T-helper 2 cell treated with Interferon-gamma antibody and Interleukin-4, amounts not matched to agents 5 μg/mL and 100 μg/mL, for 36 hours (primary cell): ENCODE data around the gene THSD7B.
"Not testable (repeated sequence)": the region's sequence is repeated elsewhere in the genome, so short reads cannot be mapped to it uniquely, and the experiment has no call there.

Source experiments
- DNase-seq: peaks from one replicate; pipeline ENCODE4 v3.0.0; 2021; ENCODE audit warnings: low spot score
- H3K27ac Mint-ChIP-seq: one replicate; pipeline ENCODE4 v1.8.0; 2021; ENCODE audit warnings: mild to moderate bottlenecking, mixed read lengths
- H3K27me3 Mint-ChIP-seq: one replicate; pipeline ENCODE4 v1.8.0; 2021; ENCODE audit warnings: low read depth, mixed read lengths
- H3K36me3 Mint-ChIP-seq: one replicate; pipeline ENCODE4 v1.8.0; 2021; ENCODE audit warnings: low read depth, mixed read lengths
- H3K4me1 Mint-ChIP-seq: one replicate; pipeline ENCODE4 v1.8.0; 2021; ENCODE audit warnings: low read depth, mixed read lengths
- H3K4me3 Mint-ChIP-seq: one replicate; pipeline ENCODE4 v1.8.0; 2022; ENCODE audit warnings: mild to moderate bottlenecking, moderate library complexity, mixed read lengths
- H3K9me3 Mint-ChIP-seq: one replicate; pipeline ENCODE4 v1.8.0; 2021; ENCODE audit warnings: mixed read lengths

Gene THSD7B

DNA sequence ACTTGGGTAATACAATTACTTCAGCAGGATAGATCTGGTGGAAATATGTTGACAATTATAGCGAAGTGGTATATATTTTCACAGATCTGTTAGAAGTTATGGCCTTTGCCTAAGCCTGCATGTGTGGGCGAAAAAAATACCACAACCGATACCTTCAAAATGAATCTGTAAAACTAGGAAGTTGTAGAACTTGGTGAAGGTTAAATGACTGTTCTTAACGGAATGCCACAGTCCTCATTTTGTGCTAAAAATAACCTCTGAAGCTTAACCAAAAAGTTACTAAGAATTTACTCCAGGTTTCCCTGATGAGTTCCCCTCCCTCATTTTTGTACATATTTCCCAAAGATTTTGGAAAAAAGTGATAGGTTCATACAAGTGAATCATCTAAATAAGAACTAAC is 550.7 kb downstream of the THSD7B start:
- no peaks in the 10 kb centered on the region for H3K27me3 Mint-ChIP-seq
- H3K27ac Mint-ChIP-seq = no peak overlapping the region
- H3K4me1 Mint-ChIP-seq = no peaks in the 10 kb centered on the region
- H3K4me3 Mint-ChIP-seq = no peak overlapping the region
- H3K9me3 Mint-ChIP-seq = peaks cover 7% of the 10 kb centered on the region
- no peaks in the 10 kb centered on the region for H3K36me3 Mint-ChIP-seq
- no peak for DNase-seq

DNA sequence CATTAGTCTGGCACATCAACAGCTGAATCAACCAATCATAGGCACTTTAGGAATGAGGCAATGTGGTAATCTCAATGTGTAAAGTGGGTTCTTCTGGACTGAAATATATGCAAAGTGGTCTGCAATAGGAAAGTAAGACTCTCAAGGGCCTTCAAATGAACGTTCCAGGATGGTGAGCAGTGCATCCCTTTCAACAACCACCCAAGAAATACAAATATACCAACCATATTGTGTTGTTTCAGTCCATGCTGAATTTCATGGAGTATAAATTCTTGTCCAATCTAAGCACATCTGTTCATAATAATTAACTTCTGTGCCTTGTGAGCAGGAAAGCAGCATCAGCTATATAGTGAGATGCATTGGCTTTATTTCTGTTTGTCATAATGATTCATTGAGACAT is 556.2 kb downstream of the THSD7B start:
- Mint-ChIP-seq H3K4me3 (no peak overlapping the region), H3K36me3 (no peaks in the 10 kb centered on the region), H3K27me3 (no peaks in the 10 kb centered on the region), H3K9me3 (peaks cover 4% of the 10 kb centered on the region), H3K4me1 (no peaks in the 10 kb centered on the region), H3K27ac (no peak overlapping the region)
- DNase-seq = no peak

DNA sequence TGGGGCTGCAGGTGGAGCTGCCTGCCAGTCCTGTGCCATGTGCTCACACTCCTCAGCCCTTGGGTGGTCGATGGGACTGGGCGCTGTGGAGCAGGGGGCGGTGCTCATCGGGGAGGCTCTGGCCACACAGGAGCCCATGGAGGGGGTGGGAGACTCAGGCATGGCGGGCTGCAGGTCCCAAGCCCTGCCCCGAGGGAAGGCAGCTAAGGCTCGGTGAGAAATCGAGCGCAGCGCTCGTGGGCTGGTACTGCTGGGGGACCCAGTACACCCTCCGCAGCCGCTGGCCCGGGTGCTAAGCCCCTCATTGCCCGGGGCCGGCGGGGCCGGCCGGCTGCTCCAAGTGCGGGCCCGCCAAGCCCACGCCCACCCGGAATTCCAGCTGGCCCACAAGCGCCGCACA is 566.2 kb downstream of the THSD7B start:
- not testable (repeated sequence) for H3K4me1 Mint-ChIP-seq, H3K27ac Mint-ChIP-seq, DNase-seq, H3K27me3 Mint-ChIP-seq, H3K4me3 Mint-ChIP-seq, H3K36me3 Mint-ChIP-seq
- peaks cover 18% of the 10 kb centered on the region for H3K9me3 Mint-ChIP-seq

DNA sequence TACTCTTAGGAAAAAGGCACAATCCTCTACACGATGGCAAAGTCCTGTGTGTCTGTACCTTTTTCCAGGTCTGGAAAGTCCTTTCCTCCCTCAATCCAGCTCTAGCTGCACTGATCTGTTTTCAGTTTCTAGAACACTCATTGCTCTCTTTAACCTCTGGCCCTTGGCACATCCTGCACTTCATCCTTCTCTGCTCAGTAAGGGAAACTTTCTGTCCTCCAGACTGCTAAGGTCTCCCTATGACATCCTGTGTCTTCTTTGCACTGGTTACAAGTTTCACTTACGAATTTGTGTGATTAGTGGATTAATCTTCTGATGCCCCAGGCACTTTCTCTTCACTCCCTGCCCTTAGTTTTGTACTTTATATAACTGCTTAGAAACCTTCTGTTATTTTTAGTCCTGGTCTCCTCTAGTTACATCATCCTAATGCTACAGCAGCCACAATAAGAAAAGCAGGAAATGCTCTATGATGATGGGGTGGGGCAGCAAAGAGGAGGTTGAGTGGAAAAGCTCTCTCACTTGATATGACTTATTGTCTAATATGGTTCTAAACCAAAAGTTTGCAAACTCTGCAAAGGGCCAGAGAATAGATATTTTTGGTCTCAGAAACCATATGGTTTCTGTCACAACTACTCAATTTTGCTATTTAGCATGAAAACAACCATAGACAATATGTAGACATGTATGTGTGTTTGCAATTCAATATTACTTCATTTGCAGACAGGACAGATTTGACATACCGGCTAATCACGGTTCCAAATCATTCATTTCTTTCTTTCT is 568.2 kb downstream of the THSD7B start:
- no peak overlapping the region for H3K27ac Mint-ChIP-seq
- H3K36me3 Mint-ChIP-seq = no peaks in the 10 kb centered on the region
- DNase-seq = no peak
- H3K9me3 Mint-ChIP-seq = peaks cover 18% of the 10 kb centered on the region
- H3K27me3 Mint-ChIP-seq = no peaks in the 10 kb centered on the region
- no peaks in the 10 kb centered on the region for H3K4me1 Mint-ChIP-seq
- no peak overlapping the region for H3K4me3 Mint-ChIP-seq

DNA sequence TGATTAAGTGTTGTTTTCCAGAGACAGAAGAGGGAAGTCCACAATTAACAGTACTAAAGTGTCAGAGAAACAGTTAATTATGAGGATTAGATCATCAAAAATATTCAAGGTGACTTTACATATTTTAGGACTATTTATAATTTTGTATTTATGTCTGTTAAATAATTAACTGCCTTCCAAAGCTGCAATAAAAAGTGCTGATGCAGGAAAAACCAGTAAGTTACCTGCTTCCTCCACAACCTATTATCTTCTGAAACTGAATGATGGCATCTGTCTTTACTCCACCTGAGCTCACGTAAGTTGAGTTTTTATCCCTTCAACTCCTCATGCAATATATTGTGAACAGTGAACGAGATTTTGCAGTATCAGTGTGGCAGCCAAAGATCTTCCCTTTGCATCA is 570.7 kb downstream of the THSD7B start:
- Mint-ChIP-seq H3K9me3 (no peaks in the 10 kb centered on the region), H3K27me3 (no peaks in the 10 kb centered on the region), H3K27ac (no peak overlapping the region), H3K4me1 (no peaks in the 10 kb centered on the region), H3K4me3 (no peak overlapping the region), H3K36me3 (no peaks in the 10 kb centered on the region)
- DNase-seq = no peak

DNA sequence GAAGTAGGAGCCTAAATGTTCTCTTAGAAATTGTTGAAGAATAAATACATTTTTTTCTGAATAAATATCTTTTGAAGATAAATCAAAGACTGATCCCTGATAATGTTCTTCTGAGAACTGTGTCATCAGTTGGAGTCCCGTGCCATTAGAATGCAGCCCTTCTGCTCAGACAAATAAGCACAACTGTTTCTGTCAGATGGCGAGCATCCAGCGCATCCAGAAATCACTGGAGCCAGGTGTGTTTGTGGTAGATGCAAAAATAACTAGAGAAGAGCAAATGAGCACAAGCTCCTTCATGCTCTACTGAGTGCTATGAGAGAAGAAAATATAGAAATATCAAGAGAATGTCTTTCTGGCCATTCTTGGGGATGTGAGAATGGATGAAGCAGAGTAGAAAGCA is 573.7 kb downstream of the THSD7B start:
- Mint-ChIP-seq H3K9me3 (no peaks in the 10 kb centered on the region), H3K27ac (no peak overlapping the region), H3K36me3 (no peaks in the 10 kb centered on the region), H3K27me3 (no peaks in the 10 kb centered on the region), H3K4me3 (no peak overlapping the region), H3K4me1 (no peaks in the 10 kb centered on the region)
- DNase-seq = no peak

DNA sequence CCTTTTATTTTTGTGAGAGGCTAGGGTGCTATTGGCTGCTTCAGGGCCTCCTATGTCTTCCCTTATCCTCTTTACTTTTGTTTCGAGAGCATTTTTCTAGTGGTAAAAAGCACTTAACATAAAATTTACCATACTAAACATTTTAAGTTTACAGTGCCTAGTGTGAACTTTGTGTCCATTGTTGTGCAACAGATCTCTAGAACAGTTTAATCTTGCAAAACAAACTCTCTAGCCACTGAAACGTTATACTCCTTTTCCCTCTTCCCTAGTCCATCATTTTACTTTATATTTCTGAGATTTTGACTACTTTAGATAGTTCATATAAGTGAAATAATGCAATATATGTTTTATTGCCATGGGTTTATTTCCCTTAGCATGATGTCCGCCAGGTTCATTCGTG is 580.6 kb downstream of the THSD7B start:
- H3K4me1 Mint-ChIP-seq = no peaks in the 10 kb centered on the region
- no peak overlapping the region for H3K4me3 Mint-ChIP-seq
- DNase-seq = no peak
- H3K27ac Mint-ChIP-seq = no peak overlapping the region
- no peaks in the 10 kb centered on the region for H3K36me3 Mint-ChIP-seq
- no peaks in the 10 kb centered on the region for H3K9me3 Mint-ChIP-seq
- no peaks in the 10 kb centered on the region for H3K27me3 Mint-ChIP-seq

DNA sequence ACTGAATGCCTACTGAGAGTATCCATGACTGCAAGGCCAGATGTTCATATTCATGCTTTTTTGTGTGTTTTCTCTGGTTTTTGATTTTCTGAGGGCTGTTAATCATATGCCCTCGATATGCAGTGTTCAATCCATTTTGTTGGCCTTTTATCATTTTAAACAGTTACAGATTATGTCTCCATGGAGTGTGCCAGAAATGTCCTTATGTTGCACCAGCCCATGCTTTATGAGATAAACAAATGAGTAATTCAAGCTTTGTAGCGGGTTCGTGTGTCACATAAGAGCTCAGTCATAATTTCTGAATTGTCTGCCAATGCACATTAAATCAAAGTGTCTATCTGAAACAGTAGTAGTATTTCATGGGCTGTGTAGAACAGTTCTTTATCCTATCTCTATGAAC is 583.0 kb downstream of the THSD7B start:
- H3K9me3 Mint-ChIP-seq = no peaks in the 10 kb centered on the region
- H3K36me3 Mint-ChIP-seq = no peaks in the 10 kb centered on the region
- H3K4me1 Mint-ChIP-seq = no peaks in the 10 kb centered on the region
- no peak overlapping the region for H3K27ac Mint-ChIP-seq
- no peak for DNase-seq
- no peaks in the 10 kb centered on the region for H3K27me3 Mint-ChIP-seq
- no peak overlapping the region for H3K4me3 Mint-ChIP-seq

DNA sequence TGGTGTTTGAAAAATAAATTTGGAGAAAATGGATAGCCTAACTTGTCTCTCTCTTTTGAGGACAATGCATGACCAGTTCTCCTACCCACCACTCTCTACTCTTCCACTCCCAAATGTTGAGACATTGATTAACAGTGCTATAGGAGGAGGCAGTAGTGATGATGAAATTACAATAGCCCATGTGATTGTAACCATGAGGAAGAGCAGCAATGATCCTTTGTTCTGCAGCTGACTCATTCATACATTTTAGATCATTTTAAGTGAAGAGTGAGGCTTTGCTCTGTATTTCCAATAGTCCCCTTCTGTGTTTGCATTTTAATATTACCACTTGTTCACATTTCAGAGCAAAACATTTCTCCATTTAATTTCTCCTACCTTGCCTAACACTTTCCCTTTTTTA is 592.3 kb downstream of the THSD7B start:
- peaks cover 14% of the 10 kb centered on the region for H3K9me3 Mint-ChIP-seq
- no peak overlapping the region for H3K4me3 Mint-ChIP-seq
- H3K4me1 Mint-ChIP-seq = no peaks in the 10 kb centered on the region
- DNase-seq = no peak
- H3K36me3 Mint-ChIP-seq = no peaks in the 10 kb centered on the region
- no peak overlapping the region for H3K27ac Mint-ChIP-seq
- H3K27me3 Mint-ChIP-seq = no peaks in the 10 kb centered on the region

DNA sequence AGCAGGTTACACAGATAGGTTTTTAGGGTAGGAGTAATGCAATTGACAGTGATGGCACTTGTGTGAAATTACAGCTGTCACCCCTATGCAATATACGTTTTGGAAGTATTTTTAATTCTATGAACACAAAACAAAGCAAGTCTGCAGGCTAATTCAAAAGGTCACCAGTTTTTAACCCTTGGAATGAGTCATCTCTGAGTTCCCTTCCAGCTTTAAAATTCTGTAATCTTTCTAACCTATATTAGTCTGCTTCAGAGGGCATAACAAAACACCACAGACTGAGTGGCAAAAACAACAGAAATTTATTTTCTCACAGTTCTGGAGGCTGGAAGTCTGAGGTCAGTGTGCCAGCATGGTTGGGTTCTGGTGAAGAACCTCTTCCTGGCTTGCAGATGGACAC is 602.0 kb downstream of the THSD7B start:
- H3K27ac Mint-ChIP-seq = no peak overlapping the region
- peaks cover 18% of the 10 kb centered on the region for H3K9me3 Mint-ChIP-seq
- H3K36me3 Mint-ChIP-seq = no peaks in the 10 kb centered on the region
- no peaks in the 10 kb centered on the region for H3K27me3 Mint-ChIP-seq
- no peaks in the 10 kb centered on the region for H3K4me1 Mint-ChIP-seq
- no peak for DNase-seq
- H3K4me3 Mint-ChIP-seq = no peak overlapping the region

DNA sequence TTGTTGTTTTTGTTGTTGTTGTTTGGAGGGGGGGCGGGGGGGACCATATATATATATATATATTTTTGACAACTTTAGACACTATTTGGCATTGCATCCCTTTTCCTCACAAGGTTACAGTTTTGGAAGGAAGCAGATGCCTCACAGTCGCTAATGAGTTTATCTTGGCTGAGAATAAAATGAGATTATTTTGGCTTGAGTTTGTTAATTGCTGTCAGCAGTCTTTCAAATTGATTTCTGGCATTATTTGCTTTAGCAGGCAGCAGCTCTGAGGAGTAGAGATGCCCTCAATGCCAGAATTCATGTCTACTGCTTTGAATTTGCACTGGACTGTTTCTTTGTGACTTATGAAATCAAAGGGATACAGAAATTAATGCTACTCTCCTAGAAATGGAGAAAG is 603.8 kb downstream of the THSD7B start:
- Mint-ChIP-seq H3K27me3 (no peaks in the 10 kb centered on the region), H3K4me1 (no peaks in the 10 kb centered on the region), H3K9me3 (peaks cover 12% of the 10 kb centered on the region), H3K27ac (no peak overlapping the region), H3K36me3 (no peaks in the 10 kb centered on the region), H3K4me3 (no peak overlapping the region)
- DNase-seq = no peak

DNA sequence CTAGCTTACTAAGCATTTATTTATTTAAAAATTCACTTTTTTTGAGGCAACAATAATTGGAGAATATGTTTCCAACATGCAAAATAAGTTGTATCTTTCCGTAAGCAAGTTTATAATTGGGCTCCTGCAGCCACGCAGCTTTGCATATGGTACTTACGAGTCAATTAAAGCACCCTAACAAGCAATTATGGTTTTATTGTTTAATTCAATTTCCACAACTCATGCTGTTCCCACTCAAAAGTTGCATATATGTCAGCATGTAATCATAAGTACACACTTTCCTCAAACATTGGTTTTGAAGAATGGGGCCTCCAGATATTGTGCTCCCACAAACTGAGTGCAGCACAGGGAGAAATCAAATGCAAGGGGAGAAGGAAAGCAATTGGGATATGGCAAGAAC is 613.8 kb downstream of the THSD7B start:
- no peak for DNase-seq
- H3K9me3 Mint-ChIP-seq = peaks cover 29% of the 10 kb centered on the region
- H3K4me3 Mint-ChIP-seq = no peak overlapping the region
- no peaks in the 10 kb centered on the region for H3K4me1 Mint-ChIP-seq
- no peaks in the 10 kb centered on the region for H3K36me3 Mint-ChIP-seq
- H3K27ac Mint-ChIP-seq = no peak overlapping the region
- no peaks in the 10 kb centered on the region for H3K27me3 Mint-ChIP-seq

DNA sequence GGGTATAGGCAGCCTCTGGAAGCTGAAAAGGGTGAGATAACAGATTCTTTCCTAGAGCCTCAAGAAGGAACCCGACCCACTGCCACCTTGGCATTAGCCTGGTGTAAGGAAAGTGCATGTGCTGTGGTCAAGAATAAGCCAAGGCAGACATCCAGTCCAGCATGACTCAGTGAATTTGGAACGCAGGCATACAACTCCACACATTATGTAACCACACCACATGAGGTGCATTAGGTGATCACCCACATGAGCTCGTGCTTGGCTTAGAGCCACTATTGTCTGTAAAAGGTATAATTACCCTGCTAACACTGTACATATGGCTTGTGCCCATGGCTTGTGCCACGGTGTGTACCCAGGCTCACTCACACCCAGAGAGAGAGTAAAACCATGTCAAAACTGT is 615.3 kb downstream of the THSD7B start:
- no peaks in the 10 kb centered on the region for H3K4me1 Mint-ChIP-seq
- DNase-seq = no peak
- H3K9me3 Mint-ChIP-seq = peaks cover 31% of the 10 kb centered on the region

DNA sequence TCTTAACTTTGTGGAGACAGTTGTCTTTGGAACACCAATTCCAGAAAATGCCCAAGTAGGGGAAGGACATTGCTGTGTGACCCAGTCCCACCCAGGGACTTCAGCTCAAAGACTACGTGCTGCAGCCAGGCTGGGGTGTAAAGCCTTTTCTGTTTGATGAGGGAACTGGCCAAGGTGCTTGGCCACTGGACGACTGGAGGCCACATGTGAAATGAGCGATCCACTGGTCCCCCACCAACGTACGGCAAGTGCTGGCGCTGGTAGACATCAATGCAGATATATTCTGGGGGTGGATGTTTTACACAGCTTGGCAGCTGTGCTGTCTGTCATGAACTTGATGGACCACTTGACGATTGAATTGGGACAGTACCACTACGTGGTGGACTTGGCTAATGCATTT is 616.4 kb downstream of the THSD7B start:
- Mint-ChIP-seq H3K4me1 (no peaks in the 10 kb centered on the region), H3K4me3 (no peak overlapping the region), H3K27ac (no peak overlapping the region), H3K36me3 (no peaks in the 10 kb centered on the region), H3K27me3 (no peaks in the 10 kb centered on the region), H3K9me3 (peaks cover 31% of the 10 kb centered on the region)
- no peak for DNase-seq

More for the DNA sequence above, 615.3 kb downstream of the THSD7B start:
- Mint-ChIP-seq H3K36me3 (no peaks in the 10 kb centered on the region), H3K4me3 (no peak overlapping the region), H3K27ac (no peak overlapping the region), H3K27me3 (no peaks in the 10 kb centered on the region)

DNA sequence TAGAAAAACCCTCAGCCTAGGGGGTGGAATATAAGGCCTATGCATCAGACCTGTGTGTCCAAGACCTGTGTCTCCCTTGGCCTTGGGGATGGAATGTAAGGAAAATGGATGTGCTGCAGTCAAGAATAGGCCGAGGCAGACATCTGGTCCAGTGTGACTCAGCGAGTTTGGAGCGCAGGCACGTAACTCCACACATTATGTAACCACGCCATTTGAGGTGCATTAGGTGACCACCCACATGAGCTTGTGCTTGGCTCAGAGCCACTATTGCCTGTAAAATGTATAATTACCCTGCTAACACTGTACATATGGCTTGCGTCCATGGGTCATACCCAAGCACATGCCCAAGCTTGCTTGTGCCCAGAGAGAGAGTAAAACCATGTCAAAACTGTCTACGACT is 618.0 kb downstream of the THSD7B start:
- peaks cover 31% of the 10 kb centered on the region for H3K9me3 Mint-ChIP-seq
- no peak overlapping the region for H3K27ac Mint-ChIP-seq
- H3K36me3 Mint-ChIP-seq = no peaks in the 10 kb centered on the region
- no peaks in the 10 kb centered on the region for H3K27me3 Mint-ChIP-seq
- DNase-seq = no peak
- no peaks in the 10 kb centered on the region for H3K4me1 Mint-ChIP-seq
- no peak overlapping the region for H3K4me3 Mint-ChIP-seq
